NT2/D1 (cell line): Measurements from ENCODE around the gene APMAP.

ENCODE experiments used
- SUZ12 ChIP-seq: IDR thresholded peaks from 2 replicates; pipeline ENCODE4 v1.6.1; 2011; ENCODE audit not compliant: insufficient read length, insufficient read depth; ENCODE audit errors: extremely low read depth
- ZNF274 ChIP-seq: IDR thresholded peaks from 2 replicates; pipeline ENCODE4 v1.6.1; 2011; ENCODE audit warnings: mild to moderate bottlenecking, low read depth, low read length

- TF ChIP-seq SUZ12 (no peak), ZNF274 (no peak)
These were observed 22.5 kb downstream of the APMAP start for GRCh38 chr20:24970030-24970553.
